Glomerular endothelial cell (primary cell): ENCODE measurements around the gene RBBP5. TPM values are rescaled to one million over a fixed set of nuclear protein-coding genes. Genes with fewer than 3 reads are reported as not detected.

Source experiments
- total RNA-seq: library from RNA; depleted of rRNA; stranded (reverse); fragments of >200 nt; gene quantifications from 2 replicates; pipeline ENCODE4 v1.2.3, GENCODE V29; 2015

RBBP5 gene
- total RNA-seq, 1 donor from 2014 or later: 14.5 TPM

Other genes with a start within 250 kb of the RBBP5 start
- not detected in 2 replicates for gene CNTN2, start 78.8 kb downstream of the RBBP5 start, total RNA-seq
- 0.39 and 2.3 TPM in 2 replicates for gene TMEM81, start 37.5 kb downstream of the RBBP5 start, total RNA-seq
- gene DSTYK, start 89.7 kb upstream of the RBBP5 start, total RNA-seq: 7.4 and 10.3 TPM in 2 replicates
- gene TMCC2, start 106.0 kb upstream of the RBBP5 start, total RNA-seq: 3.7 and 5.3 TPM in 2 replicates
- gene NUAK2, start 199.8 kb upstream of the RBBP5 start, total RNA-seq: 14.4 and 17.7 TPM in 2 replicates
- gene KLHDC8A, start 234.9 kb upstream of the RBBP5 start, total RNA-seq: 0.29 and 0.64 TPM in 2 replicates